ENCODE results near the gene TMEM259. TPM values are rescaled to one million over a fixed set of nuclear protein-coding genes. Genes with fewer than 3 reads are reported as not detected.

Gene TMEM259
- total and polyA plus RNA-seq, 2 of the 8 experiments (the other 6 are each of a cell fraction or from before 2014, with no cell fraction given) = 140 to 243 TPM

DNA sequence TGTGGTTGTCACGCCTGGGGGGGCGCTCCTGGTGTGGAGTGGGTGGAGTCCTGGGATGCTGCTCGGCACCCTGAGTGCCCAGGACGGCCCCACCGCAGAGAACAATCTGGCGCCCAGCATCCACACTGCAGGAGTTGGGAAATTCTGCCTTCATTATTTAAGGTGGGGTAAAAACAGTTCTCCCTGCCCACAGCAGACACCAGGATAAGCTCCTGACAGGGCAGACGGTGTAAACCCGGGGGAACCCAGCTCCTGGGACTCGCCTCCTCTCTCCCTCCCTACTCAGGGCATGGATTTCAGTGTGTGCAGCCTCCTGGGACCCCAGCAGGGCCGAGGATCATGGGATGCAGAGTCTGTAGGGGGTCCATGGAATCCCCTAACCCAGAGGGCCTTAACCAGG is 44.4 kb downstream of the TMEM259 start (continued):
- no peak for TF ChIP-seq HDAC2 (IDR thresholded peaks at IDR 0.05; ENCODE audit: borderline replicate concordance in 1 of 2, low read depth in 2 of 2, low read length in 2 of 2)
- no peak for TF ChIP-seq EGR1 (IDR thresholded peaks at IDR 0.05; ENCODE audit: borderline replicate concordance, low read depth, low read length)
- no peak for TF ChIP-seq TEAD4 (IDR thresholded peaks at IDR 0.05; ENCODE audit: low read depth, low read length)

All from H1 (cell line).